H1 (cell line): ENCODE results near the gene MYOCOS. TPM values are rescaled to one million over a fixed set of nuclear protein-coding genes. Genes with fewer than 3 reads are reported as not detected.

Experiments used
- CTCF ChIA-PET: fragments of 300-600 bp; sonication (Branson Sonifier 250); formaldehyde crosslinking; loops from one replicate; lab custom pipeline; 2021; ENCODE audit not compliant: partially characterized antibody; lab: Charles Lee
- POLR2A ChIA-PET: fragments of 300-600 bp; sonication (Branson Sonifier 250); formaldehyde crosslinking; loops from one replicate; lab custom pipeline; 2021; ENCODE audit warnings: inconsistent platforms; ENCODE audit not compliant: partially characterized antibody; lab: Charles Lee
- DNase-seq, 2 experiments: peaks; one replicate each; pipeline versions ENCODE4 v3.0.0 to v3.0.0-alpha.2; 2010 to 2022; ENCODE audit warnings: low spot score in 2 of 2, low read depth in 1 of 2, mixed read lengths in 1 of 2
- FAIRE-seq: peaks from 2 replicates; lab custom pipeline; 2011; peaks lifted over from hg19 to GRCh38; lab: Jason Lieb, UNC
- H2AFZ ChIP-seq: 2 replicates; pipeline ENCODE4 v1.8.1; 2012; ENCODE audit warnings: low read length, inconsistent platforms
- H2AK5ac ChIP-seq: 2 replicates; pipeline ENCODE4 v1.6.1; 2013; ENCODE audit warnings: low read depth, low read length
- H2BK120ac ChIP-seq: replicated peaks from 2 replicates; pipeline ENCODE3; 2013; ENCODE audit warnings: low read depth, low read length, inconsistent platforms
- H2BK12ac ChIP-seq: 2 replicates; pipeline ENCODE4 v1.6.1; 2013; ENCODE audit warnings: low read depth, low read length
- H2BK15ac ChIP-seq: 2 replicates; pipeline ENCODE4 v1.6.1; 2013; ENCODE audit warnings: low read length
- H2BK20ac ChIP-seq: 2 replicates; pipeline ENCODE4 v1.6.1; 2013; ENCODE audit warnings: low read length
- H2BK5ac ChIP-seq: 2 replicates; pipeline ENCODE4 v1.6.1; 2013; ENCODE audit warnings: low read depth, low read length
- H3K14ac ChIP-seq: 2 replicates; pipeline ENCODE4 v1.6.1; 2013; ENCODE audit warnings: inconsistent platforms; ENCODE audit not compliant: insufficient read length
- H3K18ac ChIP-seq: 2 replicates; pipeline ENCODE4 v1.6.1; 2013; ENCODE audit warnings: low read length; ENCODE audit errors: extremely low read depth
- H3K23ac ChIP-seq: 2 replicates; pipeline ENCODE4 v1.6.1; 2013; ENCODE audit warnings: inconsistent platforms; ENCODE audit not compliant: insufficient read length
- H3K23me2 ChIP-seq: 2 replicates; pipeline ENCODE4 v1.6.1; 2013; ENCODE audit warnings: low read depth, low read length
- H3K27ac ChIP-seq: 2 replicates; pipeline ENCODE4 v1.6.1; 2011; ENCODE audit warnings: low read depth, low read length, inconsistent platforms
- H3K27me3 ChIP-seq, 4 experiments: replicated peaks in 1 of 4; 1 replicate in 1 of 4; 2 replicates in 3 of 4; pipeline versions ENCODE4 v1.6.1 to v1.8.1; 2011 to 2013; ENCODE audit warnings: low read length in 3 of 4, mild to moderate bottlenecking in 3 of 4, inconsistent platforms in 2 of 4, mixed read lengths in 2 of 4, moderate library complexity in 1 of 4; ENCODE audit not compliant: control insufficient read depth in 3 of 4, insufficient read depth in 3 of 4; ENCODE audit errors: extremely low read depth in 1 of 4
- H3K36me3 ChIP-seq, 4 experiments: 2 replicates each; pipeline versions ENCODE4 v1.6.1 to v1.8.1; 2011 to 2013; ENCODE audit warnings: mild to moderate bottlenecking in 4 of 4, low read length in 3 of 4, moderate library complexity in 2 of 4, control low read depth in 1 of 4, inconsistent platforms in 1 of 4; ENCODE audit not compliant: insufficient read depth in 4 of 4, control insufficient read depth in 2 of 4
- H3K4ac ChIP-seq: replicated peaks from 2 replicates; pipeline ENCODE3; 2013; ENCODE audit warnings: low read length, low read depth, mixed read lengths, inconsistent platforms; ENCODE audit not compliant: insufficient read length
- H3K4me1 ChIP-seq, 4 experiments: replicated peaks in 1 of 4; 1 replicate in 1 of 4; 2 replicates in 3 of 4; pipeline versions ENCODE4 v1.6.1 to v1.8.1; 2011 to 2013; ENCODE audit warnings: low read length in 3 of 4, inconsistent platforms in 2 of 4, mixed read lengths in 1 of 4; ENCODE audit not compliant: insufficient read depth in 4 of 4, control insufficient read depth in 3 of 4
- H3K4me2 ChIP-seq, 2 experiments: 2 replicates each; pipeline versions ENCODE4 v1.6.1 to v1.8.1; 2011 to 2013; ENCODE audit warnings: low read depth in 2 of 2, low read length in 2 of 2, control low read depth in 1 of 2, inconsistent platforms in 1 of 2, mild to moderate bottlenecking in 1 of 2; ENCODE audit not compliant: insufficient read depth in 1 of 2
- H3K4me3 ChIP-seq, 4 experiments: fragments of 200-600, 300-600 bp in 1 of 4; sonication (generic), shearing (Covaris generic), sonication (Bioruptor Twin) in 1 of 4; 2 replicates each; pipeline versions ENCODE4 v1.5.1 to v1.8.1; 2011 to 2016; ENCODE audit warnings: low read length in 4 of 4, low read depth in 3 of 4, control low read depth in 2 of 4, inconsistent platforms in 2 of 4, mild to moderate bottlenecking in 2 of 4, mixed read lengths in 1 of 4, moderate library complexity in 1 of 4; ENCODE audit not compliant: insufficient read depth in 2 of 4; ENCODE audit errors: extremely low read depth in 1 of 4
- H3K56ac ChIP-seq: replicated peaks from 2 replicates; pipeline ENCODE3; 2013; ENCODE audit warnings: low read depth, mild to moderate bottlenecking, mixed read lengths, low read length, inconsistent platforms; ENCODE audit not compliant: insufficient read length
- H3K79me1 ChIP-seq: 2 replicates; pipeline ENCODE4 v1.6.1; 2013; ENCODE audit warnings: low read depth, low read length, control low read depth
- H3K79me2 ChIP-seq, 2 experiments: 2 replicates each; pipeline versions ENCODE4 v1.6.1 to v1.8.1; 2012 to 2013; ENCODE audit warnings: low read length in 2 of 2, mild to moderate bottlenecking in 2 of 2, inconsistent platforms in 1 of 2; ENCODE audit not compliant: insufficient read depth in 2 of 2, control insufficient read depth in 1 of 2
- H3K9ac ChIP-seq, 4 experiments: replicated peaks in 1 of 4; 1 replicate in 1 of 4; 2 replicates in 3 of 4; pipeline versions ENCODE4 v1.6.1 to v1.8.1; 2011 to 2013; ENCODE audit warnings: low read depth in 3 of 4, low read length in 3 of 4, control low read depth in 2 of 4, mild to moderate bottlenecking in 2 of 4, moderate library complexity in 2 of 4, inconsistent platforms in 1 of 4; ENCODE audit errors: extremely low read depth in 1 of 4
- H3K9me3 ChIP-seq, 2 experiments: 2 replicates each; pipeline versions ENCODE4 v1.6.1 to v1.8.1; 2012 to 2013; ENCODE audit warnings: mild to moderate bottlenecking in 2 of 2, moderate library complexity in 2 of 2, control low read depth in 1 of 2, inconsistent platforms in 1 of 2, low read depth in 1 of 2, low read length in 1 of 2, mixed read lengths in 1 of 2; ENCODE audit not compliant: insufficient read depth in 2 of 2
- H4K20me1 ChIP-seq, 2 experiments: replicated peaks in 1 of 2; 2 replicates each; pipeline versions ENCODE3 to v1.8.1; 2011 to 2013; ENCODE audit warnings: inconsistent platforms in 2 of 2, low read length in 2 of 2, mild to moderate bottlenecking in 1 of 2; ENCODE audit not compliant: insufficient read depth in 2 of 2, control insufficient read depth in 1 of 2
- H4K5ac ChIP-seq: 2 replicates; pipeline ENCODE4 v1.6.1; 2013; ENCODE audit warnings: low read length, low read depth, mixed read lengths, inconsistent platforms; ENCODE audit not compliant: insufficient read length
- H4K8ac ChIP-seq: 2 replicates; pipeline ENCODE4 v1.8.0; 2013; ENCODE audit warnings: mild to moderate bottlenecking, moderate library complexity, low read length, inconsistent platforms; ENCODE audit not compliant: insufficient read depth; ENCODE audit errors: extremely low read depth
- H4K91ac ChIP-seq: replicated peaks from 2 replicates; pipeline ENCODE3; 2013; ENCODE audit warnings: low read length, mixed read lengths, inconsistent platforms; ENCODE audit not compliant: insufficient read length
- CBX5 ChIP-seq: fragments of 300-800, 300-1000 bp; sonication (generic); IDR thresholded peaks from 2 replicates; pipeline ENCODE4 v1.7.1; 2016; ENCODE audit warnings: antibody characterized with exemption, low read length, low read depth
- CBX8 ChIP-seq: fragments of 300-800, 300-1000 bp; sonication (generic); IDR thresholded peaks from 2 replicates; pipeline ENCODE4 v1.7.1; 2016; ENCODE audit warnings: low read depth, low read length, borderline replicate concordance
- EZH2 ChIP-seq: fragments of 200-600 bp; sonication (generic); IDR thresholded peaks from 2 replicates; pipeline ENCODE4 v1.7.1; 2012; ENCODE audit warnings: low read depth, mild to moderate bottlenecking, moderate library complexity, low read length, inconsistent platforms; ENCODE audit not compliant: severe bottlenecking
- JUND ChIP-seq: IDR thresholded peaks from 2 replicates; pipeline ENCODE4 v1.6.1; 2011; ENCODE audit warnings: mild to moderate bottlenecking, improper control_type of control experiment, low read length
- MAFK ChIP-seq: IDR thresholded peaks from 2 replicates; pipeline ENCODE4 v1.6.1; 2012; ENCODE audit warnings: low read depth, mild to moderate bottlenecking, improper control_type of control experiment, low read length
- SIN3A ChIP-seq, 2 experiments: IDR thresholded peaks in 1 of 2; conservative IDR thresholded peaks in 1 of 2; 2 replicates each; pipeline ENCODE4 v1.6.1; 2011 to 2012; ENCODE audit warnings: low read length in 2 of 2, improper control_type of control experiment in 1 of 2, low read depth in 1 of 2, mild to moderate bottlenecking in 1 of 2
- SP4 ChIP-seq: IDR thresholded peaks from 2 replicates; pipeline ENCODE4 v1.6.1; 2012; ENCODE audit warnings: low read length, inconsistent platforms
- SUZ12 ChIP-seq: fragments of 200-600 bp; sonication (generic); IDR thresholded peaks from 2 replicates; pipeline ENCODE4 v1.6.1; 2012; ENCODE audit warnings: mild to moderate bottlenecking, inconsistent platforms, low read length, moderate library complexity, mixed read lengths
- USF2 ChIP-seq: IDR thresholded peaks from 2 replicates; pipeline ENCODE4 v1.6.1; 2011; ENCODE audit warnings: low read length, improper control_type of control experiment
- whole genome bisulfite sequencing, 2 experiments: shearing (Covaris generic) in 1 of 2; methylation state at CpG; one replicate each; pipeline versions ENCODE4 v1.1.6 to v1.1.7; 2013 to 2015; ENCODE audit warnings: low lambda C conversion rate in 2 of 2, mixed read lengths in 2 of 2, inconsistent platforms in 1 of 2, low coverage in 1 of 2, missing lambda C conversion rate in 1 of 2; ENCODE audit not compliant: insufficient replicate concordance in 2 of 2, insufficient coverage in 1 of 2, insufficient read length in 1 of 2; ENCODE audit errors: extremely low coverage in 1 of 2, missing lambda C conversion rate in 1 of 2; 5-methylcytosine and 5-hydroxymethylcytosine counted together
- polyA plus RNA-seq, 7 experiments: library from polyadenylated mRNA; depleted of rRNA in 3 of 7; stranded (reverse) in 5 of 7; unstranded in 2 of 7; fragments of >200 nt in 5 of 7; fragments of 200-250 nt in 2 of 7; gene quantifications; 1 replicate in 5 of 7; 2 replicates in 1 of 7; 4 replicates in 1 of 7; pipeline versions ENCODE4 v1.2.1 to v1.2.3, GENCODE V29; 2011 to 2013; ENCODE audit warnings: missing spikeins in 2 of 7, mixed read lengths in 2 of 7
- total RNA-seq: library from RNA; stranded (reverse); fragmentation: NEBNext Ultra II Directional; extraction: Animal tissue kit (Norgen Biotek cat#: 25700); gene quantifications from 2 replicates; pipeline ENCODE4 v1.2.1, GENCODE V29; 2021

The MYOCOS gene
- total and polyA plus RNA-seq, 2 of the 8 experiments (the other 6 are each of a cell fraction or from before 2014, with no cell fraction given) = not detected

DNA sequence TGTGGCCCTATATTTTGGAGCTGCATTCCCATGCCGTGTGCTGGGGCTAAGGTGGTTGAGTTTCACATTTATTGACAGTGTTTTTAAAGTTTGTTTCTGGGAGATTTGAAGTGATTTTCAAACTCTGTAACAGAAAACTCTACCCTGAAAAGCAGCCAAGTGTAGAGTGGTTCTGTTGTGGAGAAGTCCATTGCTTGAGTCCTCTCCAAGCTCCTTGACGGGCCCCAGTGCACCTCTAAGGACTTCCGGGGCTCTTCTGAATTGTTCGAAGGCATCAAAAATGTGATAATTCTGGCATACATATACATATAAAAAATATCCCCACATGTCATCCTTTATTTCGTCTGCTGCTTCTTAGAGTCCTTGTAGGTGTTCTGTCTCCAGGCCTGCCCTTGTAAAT is 5.0 kb downstream of the MYOCOS start:
- Histone ChIP-seq H3K4me3 (no peak overlapping the region), H2BK5ac (no peak overlapping the region)
- TF ChIP-seq EZH2 = no peak
- TF ChIP-seq SP4 = no peak
- no peak for TF ChIP-seq CBX8
- TF ChIP-seq JUND = no peak
- no peak for TF ChIP-seq SUZ12
- no peak for TF ChIP-seq SIN3A (conservative IDR thresholded peaks at IDR 0.05 in 1 of 2, IDR thresholded peaks at IDR 0.05 in 1 of 2; ENCODE audit: low read depth in 1 of 2, low read length in 2 of 2)
- TF ChIP-seq USF2 = no peak
- TF ChIP-seq MAFK = no peak
- no peak for TF ChIP-seq CBX5

More for the DNA sequence above, 5.0 kb downstream of the MYOCOS start:
- Histone ChIP-seq H3K36me3 (no peaks in the 10 kb centered on the region), H3K4ac (no peak overlapping the region), H3K79me1 (no peaks in the 10 kb centered on the region), H4K8ac (no peak overlapping the region), H2BK20ac (no peak overlapping the region), H2AK5ac (no peak overlapping the region), H3K4me2 (no peak overlapping the region), H2BK12ac (no peak overlapping the region), H3K23me2 (no peaks in the 10 kb centered on the region), H3K56ac (no peak overlapping the region), H3K18ac (no peak overlapping the region), H2BK120ac (no peak overlapping the region), H3K4me1 (peaks cover 0 to 4% (median under 1%) of the 10 kb centered on the region in 4 experiments; a peak in 1 of 7 replicates), H2AFZ (no peak overlapping the region), H3K23ac (no peak overlapping the region), H4K91ac (no peak overlapping the region), H4K5ac (no peak overlapping the region), H2BK15ac (no peak overlapping the region), H3K9me3 (no peaks in the 10 kb centered on the region), H3K27ac (no peak overlapping the region), H3K27me3 (no peaks in the 10 kb centered on the region), H3K14ac (no peak overlapping the region), H4K20me1 (no peaks in the 10 kb centered on the region), H3K79me2 (no peaks in the 10 kb centered on the region), H3K9ac (no peak overlapping the region)
- FAIRE-seq = no peak
- 82% methylated on average over 5 of the region's 5 CpGs; no CpG with 5 or more reads in 1 of the 2 experiments for WGBS, 2 experiments
- no peak for DNase-seq
- POLR2A ChIA-PET = no interaction called here
- CTCF ChIA-PET = interaction anchor here (1.0 to 2.5 kb wide), 4 partner anchors 9 to 174 kb away, joined by 3 to 9 read pairs (median 5); no protein-coding TSS in a partner anchor
